ENCODE measurements around the gene GALNT8. TPM values are rescaled to one million over a fixed set of nuclear protein-coding genes. Genes with fewer than 3 reads are reported as not detected.
"Not testable (repeated sequence)": the region's sequence is repeated elsewhere in the genome, so short reads cannot be mapped to it uniquely, and the experiment has no call there.

GALNT8 gene
- total RNA-seq, 1 donor from 2014 or later = 0.82 TPM

GRCh38 chr12:4721587-4721986 is 1.4 kb downstream of the GALNT8 start:
- H3K36me3 Mint-ChIP-seq (ENCODE audit: low read depth); H3K9me3 Mint-ChIP-seq; intact Hi-C loops (cut with micrococcal nuclease); DNase-seq; H3K27ac Mint-ChIP-seq; H3K4me3 Mint-ChIP-seq; H3K4me1 Mint-ChIP-seq: not testable (repeated sequence)
- H3K27me3 Mint-ChIP-seq = peaks cover 39% of the 10 kb centered on the region

GRCh38 chr12:4723226-4723625 is 3.0 kb downstream of the GALNT8 start:
- Mint-ChIP-seq H3K4me1 (no peaks in the 10 kb centered on the region), H3K27ac (no peak overlapping the region), H3K4me3 (no peak overlapping the region), H3K27me3 (peaks cover 39% of the 10 kb centered on the region), H3K9me3 (no peaks in the 10 kb centered on the region), H3K36me3 (ENCODE audit: low read depth) (no peaks in the 10 kb centered on the region)
- intact Hi-C loops (cut with micrococcal nuclease) = no loop called here
- DNase-seq = no peak

GRCh38 chr12:4725057-4725456 is 4.9 kb downstream of the GALNT8 start:
- H3K36me3 Mint-ChIP-seq (ENCODE audit: low read depth) = no peaks in the 10 kb centered on the region
- H3K27ac Mint-ChIP-seq = no peak overlapping the region
- no peaks in the 10 kb centered on the region for H3K4me1 Mint-ChIP-seq
- intact Hi-C loops (cut with micrococcal nuclease) = no loop called here
- H3K4me3 Mint-ChIP-seq = no peak overlapping the region
- peaks cover 32% of the 10 kb centered on the region for H3K27me3 Mint-ChIP-seq
- H3K9me3 Mint-ChIP-seq = no peaks in the 10 kb centered on the region
- DNase-seq = no peak

- intact Hi-C loops (cut with micrococcal nuclease) = no loop called here
- Mint-ChIP-seq H3K27me3 (peaks cover 32% of the 10 kb centered on the region), H3K4me1 (no peaks in the 10 kb centered on the region), H3K36me3 (ENCODE audit: low read depth) (no peaks in the 10 kb centered on the region), H3K4me3 (no peak overlapping the region), H3K27ac (no peak overlapping the region), H3K9me3 (no peaks in the 10 kb centered on the region)
- DNase-seq = no peak
These were observed 14.6 kb downstream of the GALNT8 start for GRCh38 chr12:4734625-4735340.

- peaks cover 32% of the 10 kb centered on the region for H3K27me3 Mint-ChIP-seq
- H3K4me1 Mint-ChIP-seq = no peaks in the 10 kb centered on the region
- H3K4me3 Mint-ChIP-seq = no peak overlapping the region
- intact Hi-C loops (cut with micrococcal nuclease) = no loop called here
- H3K36me3 Mint-ChIP-seq (ENCODE audit: low read depth) = no peaks in the 10 kb centered on the region
- no peaks in the 10 kb centered on the region for H3K9me3 Mint-ChIP-seq
- no peak overlapping the region for H3K27ac Mint-ChIP-seq
- no peak for DNase-seq
These were observed 15.9 kb downstream of the GALNT8 start for GRCh38 chr12:4736091-4736490.

GRCh38 chr12:4738541-4738940 is 18.3 kb downstream of the GALNT8 start:
- peaks cover 37% of the 10 kb centered on the region for H3K27me3 Mint-ChIP-seq
- H3K4me3 Mint-ChIP-seq = no peak overlapping the region
- no peak overlapping the region for H3K27ac Mint-ChIP-seq
- no peaks in the 10 kb centered on the region for H3K36me3 Mint-ChIP-seq (ENCODE audit: low read depth)
- no peaks in the 10 kb centered on the region for H3K4me1 Mint-ChIP-seq
- intact Hi-C loops (cut with micrococcal nuclease) = no loop called here
- H3K9me3 Mint-ChIP-seq = no peaks in the 10 kb centered on the region
- no peak for DNase-seq

GRCh38 chr12:4742416-4742970 is 22.3 kb downstream of the GALNT8 start:
- Mint-ChIP-seq H3K36me3 (ENCODE audit: low read depth) (no peaks in the 10 kb centered on the region), H3K27me3 (peaks cover 22% of the 10 kb centered on the region), H3K9me3 (no peaks in the 10 kb centered on the region), H3K4me1 (no peaks in the 10 kb centered on the region), H3K27ac (no peak overlapping the region), H3K4me3 (no peak overlapping the region)
- no peak for DNase-seq
- intact Hi-C loops (cut with micrococcal nuclease) = no loop called here

GRCh38 chr12:4743046-4743445 is 22.8 kb downstream of the GALNT8 start:
- no peaks in the 10 kb centered on the region for H3K9me3 Mint-ChIP-seq
- no peak for DNase-seq
- no peak overlapping the region for H3K4me3 Mint-ChIP-seq
- intact Hi-C loops (cut with micrococcal nuclease) = no loop called here
- H3K27me3 Mint-ChIP-seq = peaks cover 23% of the 10 kb centered on the region
- H3K27ac Mint-ChIP-seq = no peak overlapping the region
- H3K4me1 Mint-ChIP-seq = no peaks in the 10 kb centered on the region
- H3K36me3 Mint-ChIP-seq (ENCODE audit: low read depth) = no peaks in the 10 kb centered on the region

- H3K4me1 Mint-ChIP-seq = no peaks in the 10 kb centered on the region
- DNase-seq = no peak
- intact Hi-C loops (cut with micrococcal nuclease) = no loop called here
- H3K9me3 Mint-ChIP-seq = no peaks in the 10 kb centered on the region
- H3K27me3 Mint-ChIP-seq = peaks cover 27% of the 10 kb centered on the region
- H3K27ac Mint-ChIP-seq = no peak overlapping the region
- no peaks in the 10 kb centered on the region for H3K36me3 Mint-ChIP-seq (ENCODE audit: low read depth)
- no peak overlapping the region for H3K4me3 Mint-ChIP-seq
These were observed 24.5 kb downstream of the GALNT8 start for GRCh38 chr12:4744709-4745108.

- Mint-ChIP-seq H3K4me3 (no peak overlapping the region), H3K27ac (no peak overlapping the region), H3K9me3 (no peaks in the 10 kb centered on the region), H3K27me3 (peaks cover 28% of the 10 kb centered on the region), H3K36me3 (ENCODE audit: low read depth) (no peaks in the 10 kb centered on the region), H3K4me1 (no peaks in the 10 kb centered on the region)
- intact Hi-C loops (cut with micrococcal nuclease) = no loop called here
- no peak for DNase-seq
These were observed 25.0 kb downstream of the GALNT8 start for GRCh38 chr12:4745249-4745648.

GRCh38 chr12:4751654-4752053 is 31.5 kb downstream of the GALNT8 start:
- H3K4me3 Mint-ChIP-seq; H3K4me1 Mint-ChIP-seq; H3K9me3 Mint-ChIP-seq; H3K36me3 Mint-ChIP-seq (ENCODE audit: low read depth); H3K27ac Mint-ChIP-seq; DNase-seq: not testable (repeated sequence)
- intact Hi-C loops (cut with micrococcal nuclease) = loop anchor here (10.0 kb wide), 1 partner anchor 147 kb away; no protein-coding TSS in a partner anchor
- peaks cover 35% of the 10 kb centered on the region for H3K27me3 Mint-ChIP-seq

GRCh38 chr12:4762773-4763172 is 42.6 kb downstream of the GALNT8 start:
- no peak for DNase-seq
- intact Hi-C loops (cut with micrococcal nuclease) = no loop called here
- no peaks in the 10 kb centered on the region for H3K9me3 Mint-ChIP-seq
- no peaks in the 10 kb centered on the region for H3K4me1 Mint-ChIP-seq
- peaks cover 9% of the 10 kb centered on the region for H3K27me3 Mint-ChIP-seq
- no peaks in the 10 kb centered on the region for H3K36me3 Mint-ChIP-seq (ENCODE audit: low read depth)
- H3K27ac Mint-ChIP-seq = no peak overlapping the region
- no peak overlapping the region for H3K4me3 Mint-ChIP-seq

GRCh38 chr12:4763549-4763948 is 43.3 kb downstream of the GALNT8 start:
- no peak for DNase-seq
- no peaks in the 10 kb centered on the region for H3K36me3 Mint-ChIP-seq (ENCODE audit: low read depth)
- no peak overlapping the region for H3K4me3 Mint-ChIP-seq
- peaks cover 5% of the 10 kb centered on the region for H3K27me3 Mint-ChIP-seq
- no peaks in the 10 kb centered on the region for H3K4me1 Mint-ChIP-seq
- H3K27ac Mint-ChIP-seq = no peak overlapping the region
- intact Hi-C loops (cut with micrococcal nuclease) = no loop called here
- no peaks in the 10 kb centered on the region for H3K9me3 Mint-ChIP-seq

GRCh38 chr12:4766445-4766844 is 46.2 kb downstream of the GALNT8 start:
- H3K27ac Mint-ChIP-seq = no peak overlapping the region
- H3K9me3 Mint-ChIP-seq = no peaks in the 10 kb centered on the region
- H3K4me3 Mint-ChIP-seq = no peak overlapping the region
- intact Hi-C loops (cut with micrococcal nuclease) = no loop called here
- no peaks in the 10 kb centered on the region for H3K4me1 Mint-ChIP-seq
- H3K27me3 Mint-ChIP-seq = peaks cover 9% of the 10 kb centered on the region
- no peaks in the 10 kb centered on the region for H3K36me3 Mint-ChIP-seq (ENCODE audit: low read depth)
- no peak for DNase-seq

- Mint-ChIP-seq H3K27ac (no peak overlapping the region), H3K4me3 (no peak overlapping the region), H3K4me1 (no peaks in the 10 kb centered on the region), H3K27me3 (peaks cover 9% of the 10 kb centered on the region), H3K9me3 (no peaks in the 10 kb centered on the region), H3K36me3 (ENCODE audit: low read depth) (no peaks in the 10 kb centered on the region)
- no peak for DNase-seq
- intact Hi-C loops (cut with micrococcal nuclease) = no loop called here
These were observed 47.0 kb downstream of the GALNT8 start for GRCh38 chr12:4767186-4767585.
